Measurements from ENCODE around the gene KCNMA1.

DNA sequence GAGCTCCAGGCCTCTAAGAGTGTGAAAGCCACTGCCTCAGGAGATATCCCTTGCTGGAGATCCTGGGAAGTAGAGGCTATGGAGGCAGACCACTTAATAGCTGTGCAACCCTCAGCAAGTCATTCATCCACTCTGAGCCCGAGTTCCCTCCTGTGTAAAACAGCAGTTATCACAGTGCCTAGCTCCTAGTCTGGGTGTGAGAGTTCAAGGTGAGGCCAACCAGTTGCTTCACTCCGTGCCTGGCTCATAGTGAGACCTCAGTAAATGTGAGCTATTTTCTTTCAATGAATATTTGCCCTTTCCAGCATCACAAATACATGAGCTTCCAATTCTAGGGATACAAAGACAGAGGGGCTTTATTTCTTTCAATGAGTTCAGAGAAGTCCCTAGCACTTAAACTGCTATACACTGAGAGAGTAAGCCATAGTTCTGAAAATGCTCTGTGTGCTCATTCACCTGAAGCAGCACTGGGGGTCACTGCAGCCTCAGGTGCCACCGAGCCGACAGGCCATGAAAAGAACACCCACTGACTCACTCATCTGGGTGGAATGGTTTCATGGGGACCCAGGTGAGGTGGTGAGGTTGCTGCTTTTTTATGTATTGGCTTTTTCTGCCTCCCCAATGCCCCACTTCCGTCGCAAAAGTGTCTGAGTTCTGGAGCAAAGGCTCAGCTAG is 259.8 kb downstream of the KCNMA1 start:
- no peak for TF ChIP-seq CTCF (IDR thresholded peaks at IDR 0.05 in 8 of 11, conservative IDR thresholded peaks at IDR 0.05 in 3 of 11)
- no peak for TF ChIP-seq POLR2A (IDR thresholded peaks at IDR 0.05)
